22Rv1 (cell line): ENCODE data around the gene CNFN.

Experiments used
- ZFX ChIP-seq: fragments of 450-650 bp; IDR thresholded peaks from 2 replicates; pipeline ENCODE4 v1.6.1; 2017; ENCODE audit warnings: antibody characterized with exemption, borderline replicate concordance
- TF ChIP-seq, protein P1 (sequence below): fragments of 450-650 bp; IDR thresholded peaks from 2 replicates; pipeline ENCODE4 v1.5.1; 2017; ENCODE audit warnings: mild to moderate bottlenecking

DNA sequence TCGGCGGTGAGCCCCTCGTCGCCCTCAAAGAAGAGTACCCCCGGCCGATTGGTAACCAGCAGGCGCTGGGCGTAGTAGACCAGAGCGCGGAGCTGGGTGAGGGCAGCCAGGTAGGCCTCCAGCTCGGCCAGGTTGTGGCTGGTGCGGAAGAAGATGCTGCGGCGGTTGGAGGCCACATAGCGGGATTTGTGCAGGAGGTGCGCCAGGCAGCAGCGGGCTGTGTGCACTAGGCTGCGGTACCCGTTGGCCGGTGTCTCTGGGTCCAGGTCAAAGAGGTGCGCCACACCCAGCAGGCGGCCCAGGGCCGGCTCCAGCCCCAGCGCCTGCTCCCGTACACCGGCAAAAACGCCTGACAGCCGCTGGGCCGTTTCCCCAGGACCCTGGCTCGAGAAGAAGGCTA is 20.3 kb upstream of the CNFN start:
- TF ChIP-seq, protein P1, sequence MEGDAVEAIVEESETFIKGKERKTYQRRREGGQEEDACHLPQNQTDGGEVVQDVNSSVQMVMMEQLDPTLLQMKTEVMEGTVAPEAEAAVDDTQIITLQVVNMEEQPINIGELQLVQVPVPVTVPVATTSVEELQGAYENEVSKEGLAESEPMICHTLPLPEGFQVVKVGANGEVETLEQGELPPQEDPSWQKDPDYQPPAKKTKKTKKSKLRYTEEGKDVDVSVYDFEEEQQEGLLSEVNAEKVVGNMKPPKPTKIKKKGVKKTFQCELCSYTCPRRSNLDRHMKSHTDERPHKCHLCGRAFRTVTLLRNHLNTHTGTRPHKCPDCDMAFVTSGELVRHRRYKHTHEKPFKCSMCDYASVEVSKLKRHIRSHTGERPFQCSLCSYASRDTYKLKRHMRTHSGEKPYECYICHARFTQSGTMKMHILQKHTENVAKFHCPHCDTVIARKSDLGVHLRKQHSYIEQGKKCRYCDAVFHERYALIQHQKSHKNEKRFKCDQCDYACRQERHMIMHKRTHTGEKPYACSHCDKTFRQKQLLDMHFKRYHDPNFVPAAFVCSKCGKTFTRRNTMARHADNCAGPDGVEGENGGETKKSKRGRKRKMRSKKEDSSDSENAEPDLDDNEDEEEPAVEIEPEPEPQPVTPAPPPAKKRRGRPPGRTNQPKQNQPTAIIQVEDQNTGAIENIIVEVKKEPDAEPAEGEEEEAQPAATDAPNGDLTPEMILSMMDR: no peak
- no peak for TF ChIP-seq ZFX
